GM12892 (cell line): ENCODE results near the gene CTBP2.

Source experiments
- POLR2A ChIP-seq: IDR thresholded peaks from 2 replicates; pipeline ENCODE4 v1.6.1; 2011; ENCODE audit warnings: low read depth, low read length, control low read depth
- POLR2AphosphoS5 ChIP-seq: IDR thresholded peaks from 2 replicates; pipeline ENCODE4 v1.6.1; 2011; ENCODE audit warnings: low read depth, low read length, control low read depth
- TAF1 ChIP-seq: IDR thresholded peaks from 2 replicates; pipeline ENCODE4 v1.6.1; 2011; ENCODE audit warnings: low read depth, mild to moderate bottlenecking, control low read depth, low read length, borderline replicate concordance

DNA sequence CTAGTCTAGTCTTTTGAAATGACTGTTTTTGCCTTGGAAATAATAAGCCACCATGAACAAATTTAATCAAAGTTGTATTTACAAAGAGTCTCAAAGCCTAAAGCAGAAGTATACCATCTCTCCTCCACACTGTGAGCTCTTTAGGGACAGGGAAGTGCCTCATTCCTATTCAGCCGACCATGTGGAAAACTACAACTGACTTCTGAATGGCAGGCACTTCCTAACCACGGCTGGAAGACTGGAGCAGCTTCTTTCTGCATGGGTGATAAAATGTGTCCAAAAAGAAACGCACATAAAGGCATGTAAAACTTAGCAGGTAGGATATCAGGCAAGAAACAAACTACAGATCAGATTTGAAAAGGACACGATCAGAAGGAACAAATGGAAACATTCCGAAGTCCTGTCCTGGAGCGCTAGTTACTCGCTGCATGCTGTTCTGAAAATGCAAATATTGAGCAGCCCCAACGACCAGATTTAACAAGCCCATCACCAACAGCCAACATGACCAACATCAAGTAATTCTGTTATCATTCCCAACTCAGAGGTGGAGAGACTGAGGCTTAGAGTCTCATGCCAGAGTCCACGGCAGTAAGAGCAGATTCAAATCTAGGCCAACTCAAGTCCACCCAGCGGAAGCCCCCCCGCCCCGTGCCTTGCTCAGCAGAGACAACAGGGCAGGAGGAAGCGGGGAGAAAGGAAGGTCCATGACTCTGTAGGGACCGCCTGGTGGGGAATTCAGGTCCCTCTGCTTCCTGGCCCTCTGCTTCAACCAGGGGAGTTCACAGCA lies 26.5 kb downstream of the CTBP2 start:
- TF ChIP-seq POLR2AphosphoS5, result no peak
- TF ChIP-seq POLR2A, result no peak
- TF ChIP-seq TAF1, result no peak
